ENCODE measurements around the gene SSH2. TPM values are rescaled to one million over a fixed set of nuclear protein-coding genes. Genes with fewer than 3 reads are reported as not detected.
"Not testable (repeated sequence)": the region's sequence is repeated elsewhere in the genome, so short reads cannot be mapped to it uniquely, and the experiment has no call there.

SSH2 gene
- total RNA-seq, 1 experiment from 2014 or later, result 8.5 TPM

GRCh38 chr17:29874931-29875596 lies 55.0 kb downstream of the SSH2 start:
- no peaks in the 10 kb centered on the region for H3K9me2 ChIP-seq (replicated peaks; ENCODE audit: low read length)
- BruUV-seq (replicated peaks), result no TSS peak
- ChIA-PET CTCF (no interaction called here), POLR2A (ENCODE audit: unreplicated experiment) (no interaction called here)
- H3K9me3 ChIP-seq (ENCODE audit: low read length), result no peaks in the 10 kb centered on the region
- H3F3A ChIP-seq (ENCODE audit: low read length, unreplicated experiment), result no peaks in the 10 kb centered on the region
- H3K9ac ChIP-seq (ENCODE audit: low read length), result no peak overlapping the region
- no peak overlapping the region for H3K27ac ChIP-seq (ENCODE audit: low read length)
- no peaks in the 10 kb centered on the region for H3K27me3 ChIP-seq (ENCODE audit: low read length)
- H3K4me2 ChIP-seq (ENCODE audit: low read length), result no peak overlapping the region
- no peaks in the 10 kb centered on the region; the same call in 1 of the 2 replicates for H3K36me3 ChIP-seq (ENCODE audit: low read depth, low read length)
- TF ChIP-seq CTCF (conservative IDR thresholded peaks at IDR 0.05; ENCODE audit: low read depth, low read length), result no peak
- TF ChIP-seq EZH2phosphoT487 (IDR thresholded peaks at IDR 0.05; ENCODE audit: borderline replicate concordance, low read length), result no peak
- TF ChIP-seq EZH2 (IDR thresholded peaks at IDR 0.05; ENCODE audit: low read length, unreplicated experiment), result no peak
- H4K20me1 ChIP-seq (ENCODE audit: low read length), result no peaks in the 10 kb centered on the region
- DNase-seq (no peak), ATAC-seq (no peak)
- intact Hi-C loops (cut with micrococcal nuclease), result no loop called here
- H2AFZ ChIP-seq (ENCODE audit: low read length), result no peak overlapping the region
- H3K4me1 ChIP-seq (ENCODE audit: insufficient read depth, low read length), result no peaks in the 10 kb centered on the region
- no peaks in the 10 kb centered on the region for H3K79me2 ChIP-seq (ENCODE audit: low read length)
- H3K4me3 ChIP-seq (ENCODE audit: low read length), result no peak overlapping the region

- intact Hi-C loops (cut with micrococcal nuclease); H3K4me2 ChIP-seq (ENCODE audit: low read length); H3K9me2 ChIP-seq (replicated peaks; ENCODE audit: low read length); H3K9me3 ChIP-seq (ENCODE audit: low read length); POLR2A ChIA-PET (ENCODE audit: unreplicated experiment); H3K79me2 ChIP-seq (ENCODE audit: low read length); H3K4me1 ChIP-seq (ENCODE audit: insufficient read depth, low read length); H2AFZ ChIP-seq (ENCODE audit: low read length); CTCF ChIA-PET; H3K9ac ChIP-seq (ENCODE audit: low read length); DNase-seq; H3F3A ChIP-seq (ENCODE audit: low read length, unreplicated experiment); H3K36me3 ChIP-seq (ENCODE audit: low read depth, low read length); H3K27me3 ChIP-seq (ENCODE audit: low read length); H4K20me1 ChIP-seq (ENCODE audit: low read length); H3K4me3 ChIP-seq (ENCODE audit: low read length); H3K27ac ChIP-seq (ENCODE audit: low read length); BruUV-seq (replicated peaks); ATAC-seq: not testable (repeated sequence)
Measured at GRCh38 chr17:29874358-29874757, 55.7 kb downstream of the SSH2 start.

DNA sequence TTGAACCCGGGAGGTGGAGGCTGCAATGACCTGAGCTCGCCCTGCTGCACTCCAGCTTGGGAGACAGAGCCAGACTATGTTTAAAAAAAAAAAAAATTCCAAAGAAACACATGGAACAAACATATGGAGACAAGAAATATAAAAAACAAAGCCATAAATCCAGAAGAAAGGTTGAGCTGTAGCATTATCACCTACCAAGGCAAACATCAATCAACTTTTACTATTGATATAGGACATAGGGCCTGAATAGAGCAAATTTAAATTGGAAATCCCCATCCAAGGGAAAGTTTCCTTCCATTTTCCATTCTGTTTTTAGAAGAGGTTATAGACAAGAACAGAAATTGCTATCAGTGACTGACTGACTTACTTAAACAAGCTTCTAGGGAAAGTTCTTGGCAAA lies 56.6 kb downstream of the SSH2 start:
- TF ChIP-seq EZH2 (IDR thresholded peaks at IDR 0.05; ENCODE audit: low read length, unreplicated experiment) (no peak), CTCF (conservative IDR thresholded peaks at IDR 0.05; ENCODE audit: low read depth, low read length) (no peak), EZH2phosphoT487 (IDR thresholded peaks at IDR 0.05; ENCODE audit: borderline replicate concordance, low read length) (no peak)
- H3K27ac ChIP-seq (ENCODE audit: low read length), result no peak overlapping the region
- H3K27me3 ChIP-seq (ENCODE audit: low read length), result no peaks in the 10 kb centered on the region
- no peak for ATAC-seq
- H3K9me2 ChIP-seq (replicated peaks; ENCODE audit: low read length), result no peaks in the 10 kb centered on the region
- H3K9ac ChIP-seq (ENCODE audit: low read length), result no peak overlapping the region
- no peak overlapping the region for H2AFZ ChIP-seq (ENCODE audit: low read length)
- H3K4me2 ChIP-seq (ENCODE audit: low read length), result no peak overlapping the region
- no peaks in the 10 kb centered on the region for H3F3A ChIP-seq (ENCODE audit: low read length, unreplicated experiment)
- no peaks in the 10 kb centered on the region for H3K79me2 ChIP-seq (ENCODE audit: low read length)
- no peaks in the 10 kb centered on the region; the same call in 1 of the 2 replicates for H3K36me3 ChIP-seq (ENCODE audit: low read depth, low read length)
- intact Hi-C loops (cut with micrococcal nuclease), result no loop called here
- POLR2A ChIA-PET (ENCODE audit: unreplicated experiment), result no interaction called here
- no peak for DNase-seq
- CTCF ChIA-PET, result interaction anchor here (0.7 kb wide), 1 partner anchor 299 kb away, joined by 5 read pairs; no protein-coding TSS in a partner anchor
- BruUV-seq (replicated peaks), result no TSS peak
- H4K20me1 ChIP-seq (ENCODE audit: low read length), result no peaks in the 10 kb centered on the region
- no peaks in the 10 kb centered on the region for H3K9me3 ChIP-seq (ENCODE audit: low read length)
- H3K4me1 ChIP-seq (ENCODE audit: insufficient read depth, low read length), result no peaks in the 10 kb centered on the region
- H3K4me3 ChIP-seq (ENCODE audit: low read length), result no peak overlapping the region

Data from PC-3 (cell line).